GM21529 (cell line): ENCODE measurements around the gene MBLAC1.
"Not testable (repeated sequence)": the region's sequence is repeated elsewhere in the genome, so short reads cannot be mapped to it uniquely, and the experiment has no call there.

Experiments used
- ATAC-seq: cut with Tn5 transposase; IDR thresholded peaks from one replicate; pipeline ENCODE4 v1.9.1; 2021; ENCODE audit not compliant: unreplicated experiment

The MBLAC1 gene

DNA sequence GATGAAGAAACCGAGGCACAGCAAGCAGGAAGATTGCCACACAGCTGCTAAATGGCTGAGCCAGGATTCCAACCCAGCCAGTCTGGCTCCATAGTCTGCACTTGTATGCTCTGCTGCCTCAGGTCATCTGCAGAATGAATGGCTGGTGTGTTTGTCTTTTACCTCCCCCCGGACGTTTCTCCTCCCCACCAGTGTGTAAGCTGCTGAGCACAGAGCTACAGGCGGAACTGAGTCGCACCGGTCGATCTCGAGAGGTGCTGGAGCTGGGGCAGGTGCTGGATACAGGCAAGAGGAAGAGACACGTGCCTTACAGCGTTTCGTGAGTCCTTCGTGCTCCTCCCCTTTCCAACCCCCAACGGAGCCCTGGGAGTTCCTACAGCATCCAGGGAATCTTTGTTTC lies 4.7 kb upstream of the MBLAC1 start:
- ATAC-seq: no peak

DNA sequence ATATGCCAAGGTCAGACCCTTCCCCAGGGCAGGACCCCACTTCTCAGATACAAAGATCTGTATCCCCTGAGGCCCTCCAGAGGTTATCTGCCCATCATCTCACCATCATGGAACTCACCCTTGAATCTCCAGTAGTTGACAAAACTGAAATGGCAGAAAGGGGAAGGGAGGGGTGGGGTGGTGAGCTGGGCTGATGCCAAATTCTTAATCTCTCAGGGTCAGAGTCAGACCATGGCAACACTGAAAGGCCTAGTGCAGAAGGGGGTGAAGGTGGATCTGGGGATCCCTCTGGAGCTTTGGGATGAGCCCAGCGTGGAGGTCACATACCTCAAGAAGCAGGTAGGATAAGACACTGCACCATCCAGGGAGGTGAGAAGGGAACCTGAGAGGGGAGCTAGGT lies 4.2 kb upstream of the MBLAC1 start:
- no peak for ATAC-seq

DNA sequence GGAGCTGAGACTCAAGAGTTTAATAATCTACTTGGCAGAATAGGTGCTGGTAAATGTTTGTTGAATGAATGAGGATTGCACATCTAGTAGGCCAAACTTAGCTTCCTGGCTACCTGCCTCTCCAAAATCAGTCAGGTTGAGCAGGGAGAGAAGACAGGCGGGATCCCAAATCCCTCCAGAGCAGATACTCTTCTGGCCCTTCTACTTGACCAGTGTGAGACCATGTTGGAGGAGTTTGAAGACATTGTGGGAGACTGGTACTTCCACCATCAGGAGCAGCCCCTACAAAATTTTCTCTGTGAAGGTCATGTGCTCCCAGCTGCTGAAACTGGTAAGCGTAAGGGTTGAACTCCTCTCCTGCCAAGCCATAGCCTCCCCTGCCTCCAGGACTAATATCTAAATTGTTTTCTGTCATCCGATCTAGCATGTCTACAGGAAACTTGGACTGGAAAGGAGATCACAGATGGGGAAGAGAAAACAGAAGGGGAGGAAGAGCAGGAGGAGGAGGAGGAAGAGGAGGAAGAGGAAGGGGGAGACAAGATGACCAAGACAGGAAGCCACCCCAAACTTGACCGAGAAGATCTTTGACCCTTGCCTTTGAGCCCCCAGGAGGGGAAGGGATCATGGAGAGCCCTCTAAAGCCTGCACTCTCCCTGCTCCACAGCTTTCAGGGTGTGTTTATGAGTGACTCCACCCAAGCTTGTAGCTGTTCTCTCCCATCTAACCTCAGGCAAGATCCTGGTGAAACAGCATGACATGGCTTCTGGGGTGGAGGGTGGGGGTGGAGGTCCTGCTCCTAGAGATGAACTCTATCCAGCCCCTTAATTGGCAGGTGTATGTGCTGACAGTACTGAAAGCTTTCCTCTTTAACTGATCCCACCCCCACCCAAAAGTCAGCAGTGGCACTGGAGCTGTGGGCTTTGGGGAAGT lies 2.2 kb upstream of the MBLAC1 start:
- ATAC-seq: no peak

DNA sequence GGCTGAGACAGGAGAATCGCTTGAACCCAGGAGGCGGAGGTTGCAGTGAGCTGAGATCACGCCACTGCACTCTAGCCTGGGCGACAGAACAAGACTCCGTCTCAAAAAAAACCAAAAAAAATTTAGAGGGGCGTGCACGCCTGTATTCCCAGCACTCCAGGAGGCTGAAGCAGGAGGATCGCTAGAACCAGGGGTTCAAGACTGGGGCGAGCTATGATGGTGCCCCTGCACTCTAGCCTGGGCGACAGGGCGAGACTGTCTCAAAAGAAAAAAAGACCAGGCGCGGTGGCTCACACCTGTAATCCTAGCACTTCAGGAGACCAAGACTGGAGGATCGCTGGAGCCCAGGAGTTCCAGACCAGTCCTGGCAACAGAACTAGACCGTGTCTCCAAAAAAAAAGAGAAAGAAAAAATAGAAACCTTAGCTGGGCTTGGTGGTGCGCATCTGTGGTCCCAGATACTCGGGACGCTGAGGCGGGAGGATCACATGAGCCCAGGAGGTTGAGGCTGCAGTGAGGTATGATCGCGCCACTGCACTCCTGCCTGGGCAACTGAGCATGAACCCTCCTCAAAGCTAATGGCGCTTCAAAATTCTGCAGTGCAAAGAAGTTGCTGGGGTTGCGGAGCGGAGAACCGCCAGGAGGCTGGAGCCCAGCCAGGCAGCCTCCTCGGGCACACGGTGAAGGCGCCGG lies 382 bp upstream of the MBLAC1 start:
- peak; percentile 34 for ATAC-seq

DNA sequence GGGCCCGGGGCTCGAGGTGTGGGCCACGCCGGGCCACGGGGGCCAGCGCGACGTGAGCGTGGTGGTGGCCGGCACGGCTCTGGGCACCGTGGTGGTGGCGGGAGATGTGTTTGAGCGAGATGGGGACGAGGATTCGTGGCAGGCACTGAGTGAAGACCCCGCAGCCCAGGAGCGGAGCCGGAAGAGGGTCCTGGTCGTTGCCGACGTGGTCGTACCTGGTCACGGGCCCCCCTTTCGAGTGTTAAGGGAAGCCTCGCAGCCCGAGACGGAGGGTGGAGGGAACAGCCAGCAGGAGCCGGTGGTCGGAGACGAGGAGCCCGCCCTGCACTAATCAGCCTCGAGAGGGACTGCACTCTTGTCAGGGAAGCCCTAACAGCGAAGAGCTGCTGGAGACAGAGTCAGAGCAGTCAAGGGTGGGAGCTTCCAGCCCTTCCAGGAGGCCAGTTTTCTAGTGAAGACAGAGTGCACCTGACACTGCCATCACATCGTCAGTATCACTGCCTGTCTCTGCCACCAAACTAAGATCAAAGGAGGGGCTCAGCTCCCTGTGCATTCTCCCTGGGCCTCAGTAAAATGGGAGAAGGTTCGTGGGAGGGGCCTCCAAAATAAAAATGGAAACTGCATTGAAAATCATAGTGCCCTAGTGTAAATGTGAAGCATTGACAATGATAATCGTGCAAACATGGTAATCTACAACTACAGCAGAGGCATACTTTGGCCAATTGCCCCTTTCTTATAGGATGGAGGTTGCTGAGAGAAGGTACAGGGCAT lies 1.3 kb downstream of the MBLAC1 start:
- no peak for ATAC-seq

DNA sequence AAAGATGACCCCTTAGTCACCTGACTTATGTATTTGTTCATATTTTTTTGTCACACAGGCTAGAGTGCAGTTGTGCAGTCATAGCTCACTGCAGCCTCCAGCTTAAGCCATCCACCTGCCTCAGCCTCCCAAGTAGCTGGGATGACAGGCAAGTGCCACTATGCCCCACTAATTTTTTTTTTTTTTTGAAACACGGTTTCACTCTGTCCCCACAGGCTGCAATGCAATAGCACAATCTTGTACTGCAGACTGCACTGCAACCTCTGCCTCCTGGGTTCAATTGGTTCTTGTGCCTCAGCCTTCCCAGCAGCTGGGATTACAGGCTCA lies 1.8 kb downstream of the MBLAC1 start:
- ATAC-seq: no peak

DNA sequence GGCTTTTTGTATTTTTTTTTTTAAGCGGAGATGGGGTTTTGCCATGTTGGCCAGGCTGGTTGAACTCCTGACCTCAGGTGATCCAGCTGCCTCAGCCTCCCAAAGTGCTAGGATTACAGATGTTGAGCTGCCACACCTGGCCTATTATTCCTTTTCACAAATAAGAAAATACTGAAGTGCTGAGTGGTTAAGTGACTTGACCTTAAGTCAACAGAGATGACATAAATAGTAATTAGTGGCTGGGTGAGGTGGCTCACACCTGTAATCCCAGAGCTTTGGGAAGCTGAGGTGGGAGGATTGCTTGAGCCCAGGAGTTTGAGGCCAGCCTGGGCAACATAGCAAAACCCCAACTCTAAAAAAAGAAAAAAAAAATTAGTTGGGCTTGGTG lies 3.4 kb downstream of the MBLAC1 start:
- ATAC-seq: not testable (repeated sequence)

DNA sequence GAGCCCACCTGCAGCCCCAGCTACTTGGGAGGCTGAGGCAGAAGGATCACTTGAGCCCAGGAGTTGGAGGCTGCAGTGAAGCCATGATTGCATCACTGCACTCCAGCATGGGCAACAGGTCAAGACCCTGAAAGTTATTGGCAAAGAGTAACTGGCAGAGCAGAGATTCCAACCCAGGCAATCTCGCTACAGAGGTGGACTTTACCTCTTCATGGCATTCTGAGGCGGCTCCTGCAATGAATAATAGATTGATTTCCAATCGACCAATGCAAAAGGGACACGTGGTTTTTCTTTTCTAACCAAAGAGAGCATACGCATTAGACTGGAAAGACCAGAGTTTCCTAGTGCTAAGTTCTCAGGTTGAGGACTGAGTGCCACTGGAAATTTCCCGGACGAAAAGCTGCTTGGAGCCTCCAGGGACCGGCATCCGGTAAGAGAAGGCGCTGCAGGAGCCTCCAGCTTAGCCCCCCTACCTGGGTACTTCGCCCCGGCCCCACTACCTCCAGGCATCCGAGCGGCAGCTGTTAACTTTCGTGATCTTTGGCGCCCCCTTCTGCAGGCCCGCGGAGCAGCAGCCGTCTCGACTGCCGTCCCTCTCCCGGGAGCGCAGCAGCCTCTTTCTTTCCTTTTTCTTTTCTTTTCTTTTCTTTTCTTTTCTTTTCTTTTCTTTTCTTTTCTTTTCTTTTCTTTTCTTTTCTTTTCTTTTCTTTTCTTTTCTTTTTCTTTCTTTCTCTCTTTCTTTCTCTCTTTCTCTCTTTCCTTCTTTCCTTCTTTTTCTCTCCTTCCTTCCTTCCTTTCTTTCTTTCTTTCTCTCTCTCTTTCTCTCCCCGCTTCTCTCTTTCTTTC lies 4.1 kb downstream of the MBLAC1 start:
- ATAC-seq: no peak

DNA sequence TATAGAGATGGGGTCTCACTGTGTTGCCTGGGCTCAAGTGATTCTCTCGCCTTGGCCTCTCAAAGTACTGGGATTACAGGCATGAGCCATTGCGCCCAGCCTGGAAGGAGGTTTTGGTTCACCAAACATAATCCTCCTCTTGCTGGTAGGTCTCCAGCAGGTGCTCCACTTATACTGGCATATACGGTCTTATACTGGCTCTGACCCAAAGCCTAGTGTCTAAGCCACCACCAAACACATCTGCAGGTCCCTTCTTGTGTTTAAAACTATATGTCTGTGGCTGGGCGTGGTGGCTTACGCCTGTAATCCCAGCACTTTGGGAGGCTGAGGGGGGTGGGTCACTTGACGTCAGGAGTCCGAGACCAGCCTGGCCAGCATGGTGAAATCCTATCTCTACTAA lies 5.4 kb downstream of the MBLAC1 start:
- ATAC-seq: no peak

DNA sequence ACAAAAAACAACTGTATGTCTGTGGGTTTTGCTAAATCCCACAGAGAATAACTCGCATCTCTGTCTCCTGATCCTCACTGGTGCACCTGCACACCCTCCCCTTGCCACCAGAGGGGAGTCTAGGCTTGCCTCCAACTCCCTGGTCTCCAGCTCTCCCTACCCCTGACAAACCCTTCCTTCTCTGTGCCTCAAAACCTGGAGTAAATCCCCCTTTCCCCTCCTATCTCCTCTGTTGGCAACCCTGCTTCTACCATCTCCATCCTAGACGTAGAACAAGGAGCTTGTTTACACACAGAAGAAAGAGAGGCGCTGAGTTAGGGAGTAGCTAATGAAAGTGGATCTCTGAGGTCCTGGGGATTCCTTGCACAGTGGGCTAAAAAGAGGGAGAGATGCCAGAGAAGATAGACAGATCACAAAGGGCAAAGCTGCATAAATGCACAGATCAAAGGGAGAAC lies 6.0 kb downstream of the MBLAC1 start:
- ATAC-seq: peak; percentile 65

DNA sequence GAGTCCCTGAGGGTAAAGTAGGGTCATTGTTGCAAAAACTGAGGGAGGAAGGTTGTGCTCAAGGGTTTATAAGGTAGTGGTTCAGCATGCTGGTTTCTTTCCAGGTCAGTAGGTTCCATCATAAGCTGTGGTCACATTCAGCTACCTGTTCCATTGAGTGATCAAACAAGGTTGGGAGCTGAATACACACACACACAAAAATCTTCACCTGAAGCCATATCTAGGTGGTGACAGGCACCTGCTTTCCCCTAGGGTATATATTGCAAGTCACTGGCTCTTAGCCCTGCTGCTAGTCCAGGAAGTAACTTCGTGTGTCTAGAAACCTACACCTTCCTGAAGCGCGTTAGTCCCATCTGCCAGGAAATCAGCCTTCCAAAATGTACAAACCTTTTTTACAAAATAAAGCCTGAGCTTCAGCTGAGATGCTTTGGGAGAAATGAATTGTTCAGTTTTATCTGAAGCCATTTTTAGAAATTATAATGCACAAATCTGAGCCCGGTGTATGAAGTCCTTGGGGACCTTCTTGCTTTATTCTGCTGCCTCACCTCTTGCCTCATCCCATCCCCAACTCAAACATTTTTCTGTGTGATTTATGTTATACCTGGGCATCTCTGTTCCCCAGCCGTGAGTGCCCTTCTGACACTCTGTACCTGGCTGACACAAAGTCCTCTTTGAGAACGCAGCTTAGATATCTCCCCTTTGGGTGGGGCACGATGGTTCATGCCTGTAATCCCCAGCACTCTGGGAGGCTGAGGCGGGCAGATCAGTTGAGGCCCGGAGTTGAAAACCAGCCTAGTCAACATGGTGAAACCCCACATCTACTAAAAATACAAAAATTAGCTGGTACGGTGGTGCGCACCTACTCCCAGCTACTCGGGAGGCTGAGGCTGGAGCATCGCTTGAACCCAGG lies 11.3 kb downstream of the MBLAC1 start:
- ATAC-seq: no peak

DNA sequence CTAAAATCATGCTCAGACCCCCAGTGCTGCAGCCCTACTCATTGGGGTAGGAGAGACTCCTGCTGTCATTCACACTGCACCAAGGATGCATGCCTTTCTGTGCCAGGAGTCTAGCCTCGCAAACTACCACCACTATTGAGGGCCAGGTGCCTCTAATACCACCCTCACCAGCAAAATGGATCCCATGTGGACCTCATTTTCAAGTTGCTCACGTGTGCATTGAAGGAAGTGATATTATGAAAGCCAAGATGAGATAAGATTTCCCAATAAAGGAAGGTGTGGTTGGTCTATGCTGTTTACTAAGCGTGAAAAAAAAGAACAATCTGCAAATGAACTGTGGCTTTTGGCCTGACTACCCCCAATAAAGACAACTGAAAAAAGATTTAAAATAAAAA lies 14.8 kb downstream of the MBLAC1 start:
- no peak for ATAC-seq

DNA sequence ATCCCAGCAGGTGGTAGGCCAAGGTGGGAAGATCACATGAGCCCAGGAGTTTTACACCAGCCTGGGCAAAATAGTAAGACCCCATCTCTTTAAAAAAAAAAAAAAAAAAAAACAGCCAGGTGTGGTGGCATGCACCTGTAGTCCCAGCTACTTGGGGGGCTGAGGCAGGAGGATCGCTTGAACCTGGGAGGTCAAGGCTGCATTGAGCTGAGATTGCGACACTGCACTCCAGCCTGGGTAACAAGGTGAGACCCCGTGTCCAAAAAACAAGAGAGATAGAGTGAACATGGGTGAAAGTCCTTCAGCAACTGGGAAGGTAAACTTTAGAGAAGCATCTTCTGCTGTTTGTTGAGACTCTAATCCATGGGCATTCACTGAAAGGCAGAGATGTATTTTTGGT lies 15.7 kb downstream of the MBLAC1 start:
- ATAC-seq: no peak

DNA sequence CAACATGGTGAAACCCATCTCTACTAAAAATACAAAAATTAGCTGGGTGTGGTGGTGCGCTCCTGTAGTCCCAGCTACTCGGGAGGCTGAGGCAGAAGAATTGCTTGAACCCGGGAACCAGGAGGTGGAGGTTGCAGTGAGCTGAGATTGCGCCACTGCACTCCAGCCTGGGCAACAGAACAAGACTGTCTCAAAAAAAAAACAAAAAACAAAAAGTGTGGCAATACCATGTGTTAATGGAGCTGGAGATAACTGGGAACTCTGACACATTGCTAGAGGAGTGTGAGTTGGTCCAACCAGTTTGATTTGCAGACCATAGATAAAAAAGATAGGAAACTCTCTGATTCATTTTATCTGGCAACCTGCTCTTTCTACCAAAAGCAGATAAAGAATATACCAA lies 19.6 kb downstream of the MBLAC1 start:
- not testable (repeated sequence) for ATAC-seq

DNA sequence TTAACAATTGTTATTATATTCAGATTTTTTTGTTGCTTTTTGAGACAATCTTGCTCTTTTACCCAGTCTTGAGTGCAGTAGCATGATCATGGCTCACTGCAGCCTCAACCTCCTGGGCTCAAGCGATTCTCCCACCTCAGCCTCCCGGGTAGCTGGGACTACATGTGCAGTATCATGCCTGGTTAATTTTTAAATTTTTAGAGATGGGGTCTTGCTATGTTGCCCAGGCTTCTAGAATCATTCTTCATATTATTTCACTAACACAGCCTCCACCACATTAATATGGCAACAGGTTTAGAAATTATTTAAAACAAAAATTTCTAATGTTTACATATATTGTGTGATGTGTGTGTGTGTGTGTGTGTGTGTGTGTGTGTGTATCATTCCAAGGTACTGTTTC lies 20.5 kb downstream of the MBLAC1 start:
- no peak for ATAC-seq

DNA sequence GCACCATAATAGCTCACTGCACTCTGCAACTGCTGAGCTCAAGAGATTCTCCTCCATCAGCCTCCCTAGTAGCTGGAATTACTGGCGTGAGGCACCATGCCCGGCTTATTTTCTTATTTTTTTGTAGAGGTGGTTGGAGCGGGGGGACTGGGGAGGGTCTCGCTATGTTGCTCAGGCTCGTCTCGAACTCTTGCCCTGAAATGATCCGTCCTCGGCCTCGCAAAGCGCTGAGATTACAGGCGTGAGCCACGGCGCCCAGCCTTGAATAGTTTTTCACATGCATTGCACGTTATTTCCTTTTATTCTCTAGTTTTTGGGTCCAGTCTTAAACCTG lies 21.4 kb downstream of the MBLAC1 start:
- no peak for ATAC-seq

DNA sequence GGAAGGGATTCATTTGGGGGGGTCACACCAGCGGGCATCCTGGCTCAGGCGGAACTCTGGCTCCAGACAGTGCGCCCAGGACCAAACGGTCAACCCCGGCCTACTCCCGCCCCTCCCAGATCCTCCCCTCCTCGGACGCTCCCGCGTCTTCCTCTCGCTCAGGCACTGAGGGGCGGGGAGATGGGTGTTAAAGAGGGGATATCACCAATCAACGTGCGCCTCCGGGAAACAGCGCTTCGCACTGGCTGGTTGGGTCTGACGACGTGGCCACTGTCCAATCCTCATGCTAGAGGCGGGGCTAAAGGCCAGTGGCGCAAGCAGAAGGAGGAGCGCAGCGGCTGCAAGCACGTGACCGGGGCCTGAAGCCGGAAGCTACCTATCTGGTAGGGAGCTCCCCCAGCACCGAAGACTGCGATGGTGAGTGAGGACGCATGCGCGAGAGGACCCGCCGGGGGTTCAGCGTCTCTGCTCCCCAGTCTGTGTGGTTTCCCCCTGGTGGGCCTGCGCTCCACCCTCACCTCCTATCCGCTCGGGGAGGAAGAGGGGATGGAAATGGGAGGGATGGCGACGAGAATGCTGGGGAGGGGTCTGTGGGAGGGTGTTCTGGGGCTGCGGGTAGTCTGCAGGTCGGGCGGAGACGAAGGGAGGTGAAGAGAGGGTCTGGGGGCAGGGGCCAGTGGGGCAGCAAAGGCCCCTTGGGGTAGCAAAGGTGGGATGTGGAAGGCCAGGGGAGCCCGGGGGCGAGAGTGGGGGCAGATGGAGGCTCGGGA lies 22.0 kb downstream of the MBLAC1 start, which contains the start of gene LAMTOR4:
LAMTOR4 (plus strand) TSS at position 360 of the 770 bp plus-strand sequence; CDS start at position 415, 55 bp downstream.
- ATAC-seq: peak; percentile 98

DNA sequence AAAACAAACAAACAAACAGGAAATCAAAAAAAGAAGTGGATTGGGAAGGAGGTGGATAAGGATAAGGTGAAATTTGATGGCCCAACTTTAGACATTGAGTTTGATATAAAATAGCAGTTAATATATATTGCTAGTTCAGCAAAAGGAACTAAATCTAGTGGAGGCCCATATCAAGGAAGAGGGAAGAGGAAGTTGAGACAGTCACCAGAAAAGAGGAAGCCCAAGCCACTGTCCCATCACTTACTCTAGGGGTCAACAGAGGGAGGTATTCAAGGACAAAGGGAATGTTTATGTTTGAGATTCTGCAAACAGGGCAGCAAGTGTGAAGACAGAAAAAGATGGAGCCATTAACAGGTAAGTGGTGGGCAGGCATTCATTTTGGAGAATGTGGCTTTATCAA lies 25.6 kb downstream of the MBLAC1 start:
- no peak for ATAC-seq
